ENCODE measurements around the gene C1orf159. TPM values are rescaled to one million over a fixed set of nuclear protein-coding genes. Genes with fewer than 3 reads are reported as not detected.

Gene C1orf159
- total RNA-seq, 1 donor from 2014 or later = 20.2 TPM

GRCh38 chr1:1117469-1117831 is 1.6 kb upstream of the C1orf159 start:
- no peak for DNase-seq (ENCODE audit: low read depth)
- H3K4me3 ChIP-seq (ENCODE audit: low read depth, low read length) = no peak overlapping the region
- no peak for TF ChIP-seq CTCF (conservative IDR thresholded peaks at IDR 0.05; ENCODE audit: low read depth, low read length)

- DNase-seq (ENCODE audit: low read depth) = no peak
Measured at GRCh38 chr1:1116701-1117468, 996 bp upstream of the C1orf159 start.

GRCh38 chr1:1115136-1115785 is 628 bp downstream of the C1orf159 start:
- no peak for TF ChIP-seq CTCF (conservative IDR thresholded peaks at IDR 0.05; ENCODE audit: low read depth, low read length)
- H3K4me3 ChIP-seq (ENCODE audit: low read depth, low read length) = peak overlapping the region; percentile 75
- DNase-seq (ENCODE audit: low read depth) = no peak

More at GRCh38 chr1:1116701-1117468, 996 bp upstream of the C1orf159 start:
- no peak for TF ChIP-seq CTCF (conservative IDR thresholded peaks at IDR 0.05; ENCODE audit: low read depth, low read length)
- H3K4me3 ChIP-seq (ENCODE audit: low read depth, low read length) = peak overlapping the region; percentile 67

- TF ChIP-seq CTCF (conservative IDR thresholded peaks at IDR 0.05; ENCODE audit: low read depth, low read length) = no peak
- DNase-seq (ENCODE audit: low read depth) = no peak
- no peak overlapping the region for H3K4me3 ChIP-seq (ENCODE audit: low read depth, low read length)
Measured at GRCh38 chr1:1114431-1114830, 1.5 kb downstream of the C1orf159 start.

GRCh38 chr1:1112237-1112985 is 3.5 kb downstream of the C1orf159 start:
- H3K4me3 ChIP-seq (ENCODE audit: low read depth, low read length) = no peak overlapping the region
- DNase-seq (ENCODE audit: low read depth) = no peak
- no peak for TF ChIP-seq CTCF (conservative IDR thresholded peaks at IDR 0.05; ENCODE audit: low read depth, low read length)

- DNase-seq (ENCODE audit: low read depth) = no peak
- no peak for TF ChIP-seq CTCF (conservative IDR thresholded peaks at IDR 0.05; ENCODE audit: low read depth, low read length)
- H3K4me3 ChIP-seq (ENCODE audit: low read depth, low read length) = no peak overlapping the region
Measured at GRCh38 chr1:1111516-1112236, 4.2 kb downstream of the C1orf159 start.
